Myocyte (in vitro differentiated cells): ENCODE data around the gene MDP1. TPM values are rescaled to one million over a fixed set of nuclear protein-coding genes. Genes with fewer than 3 reads are reported as not detected.

Source experiments
- DNase-seq: peaks from one replicate; pipeline ENCODE4 v3.0.0-alpha.2; 2012; ENCODE audit warnings: low read depth
- total RNA-seq: library from RNA; depleted of rRNA; stranded (reverse); fragments of >200 nt; gene quantifications from 2 replicates; pipeline ENCODE4 v1.2.3, GENCODE V29; 2014

Gene MDP1
- total RNA-seq, 1 donor from 2014 or later: 16.7 TPM

DNA sequence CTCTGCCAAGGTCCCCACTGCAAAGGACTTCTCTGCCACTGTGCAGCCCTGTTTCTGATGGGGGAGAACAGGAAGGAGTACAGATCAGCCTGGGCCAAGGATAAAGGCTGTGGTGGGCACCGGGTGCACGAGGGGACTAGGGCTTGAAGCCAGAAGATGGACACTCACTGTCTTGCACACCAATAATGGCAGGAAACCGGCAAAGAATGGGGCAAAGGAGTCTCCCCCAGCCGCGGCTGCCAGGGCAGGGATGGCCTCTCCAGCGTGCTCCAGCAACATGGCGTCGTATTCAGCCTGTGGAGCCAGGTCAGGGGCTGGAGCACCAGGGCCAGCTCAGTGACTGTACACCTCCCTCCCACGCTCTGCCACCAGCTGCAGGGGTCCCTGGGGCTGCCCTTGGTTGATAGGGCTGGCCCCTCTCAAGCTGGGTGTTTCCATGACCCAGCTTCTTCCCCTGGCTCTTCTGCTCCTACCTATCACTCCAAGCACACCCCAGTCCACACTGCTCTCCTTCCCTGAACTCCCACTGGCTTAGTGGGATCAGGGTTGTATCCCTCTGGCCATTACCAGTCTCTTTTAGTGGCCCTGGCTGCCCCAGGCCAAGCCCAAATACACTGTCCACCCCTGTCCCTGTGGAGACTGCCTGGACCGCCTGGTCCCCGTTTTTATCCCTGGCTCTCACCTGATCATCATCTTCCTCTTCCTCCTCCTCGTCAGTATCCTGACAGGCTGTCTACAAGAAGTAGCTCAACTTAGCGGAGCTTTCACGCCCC, 33.6 kb downstream of the MDP1 start:
- DNase-seq: no peak

GRCh38 chr14:24181371-24182077, 34.3 kb downstream of the MDP1 start:
- no peak for DNase-seq

GRCh38 chr14:24179961-24180796, 35.7 kb downstream of the MDP1 start:
- peak; percentile 78 for DNase-seq

GRCh38 chr14:24179294-24179960, 36.4 kb downstream of the MDP1 start:
- DNase-seq: peak; percentile 83

- DNase-seq: peak; percentile 22
Measured at GRCh38 chr14:24178399-24179178, 37.3 kb downstream of the MDP1 start.

DNA sequence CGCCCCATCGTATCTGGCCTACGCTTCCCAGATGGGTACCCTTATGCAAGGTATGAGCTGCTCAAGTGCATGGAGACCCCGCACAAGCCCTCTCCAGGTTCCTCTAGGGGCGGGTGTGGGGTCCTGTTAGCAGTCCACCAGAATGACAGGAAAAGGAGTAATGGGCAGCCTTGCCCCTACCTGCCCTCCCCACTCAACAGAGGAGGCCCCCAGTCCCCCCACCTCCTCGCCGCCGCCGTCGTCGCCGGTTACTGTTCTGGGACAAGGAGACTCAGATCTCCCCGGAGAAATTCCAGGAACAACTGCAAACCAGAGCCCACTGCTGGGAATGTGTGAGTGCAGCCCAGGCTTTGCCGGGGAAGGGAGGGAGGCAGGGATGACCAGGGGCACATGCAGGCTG, 38.0 kb downstream of the MDP1 start:
- DNase-seq: no peak

GRCh38 chr14:24177041-24177825, 38.6 kb downstream of the MDP1 start:
- DNase-seq: no peak

GRCh38 chr14:24176599-24176998, 39.3 kb downstream of the MDP1 start:
- DNase-seq: no peak

DNA sequence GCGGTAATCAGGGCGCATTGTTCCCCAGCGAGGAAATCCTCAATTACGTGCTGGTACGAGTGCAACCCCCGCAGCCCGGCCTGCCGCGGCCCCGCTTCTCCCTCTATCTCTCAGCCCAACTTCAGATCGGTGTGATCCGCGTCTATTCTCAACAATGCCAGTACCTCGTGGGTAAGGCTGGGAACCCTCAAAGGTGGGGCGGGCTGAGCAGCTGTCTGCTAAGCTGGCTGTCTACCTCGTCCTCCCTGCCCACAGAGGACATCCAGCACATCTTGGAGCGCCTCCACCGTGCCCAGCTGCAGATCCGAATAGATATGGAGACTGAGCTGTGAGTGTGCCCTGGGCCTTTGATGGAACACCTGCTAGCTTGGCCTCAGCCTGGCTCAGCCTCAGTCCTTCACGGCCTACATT, 43.0 kb downstream of the MDP1 start:
- DNase-seq: peak; percentile 38

- DNase-seq: no peak
Measured at GRCh38 chr14:24172261-24172860, 43.5 kb downstream of the MDP1 start.

GRCh38 chr14:24171422-24172260, 44.2 kb downstream of the MDP1 start, which contains the start of gene REC8:
REC8 (plus strand) TSS chr14:24172080; CDS start chr14:24172553, 473 bp downstream.
- no peak for DNase-seq

DNA sequence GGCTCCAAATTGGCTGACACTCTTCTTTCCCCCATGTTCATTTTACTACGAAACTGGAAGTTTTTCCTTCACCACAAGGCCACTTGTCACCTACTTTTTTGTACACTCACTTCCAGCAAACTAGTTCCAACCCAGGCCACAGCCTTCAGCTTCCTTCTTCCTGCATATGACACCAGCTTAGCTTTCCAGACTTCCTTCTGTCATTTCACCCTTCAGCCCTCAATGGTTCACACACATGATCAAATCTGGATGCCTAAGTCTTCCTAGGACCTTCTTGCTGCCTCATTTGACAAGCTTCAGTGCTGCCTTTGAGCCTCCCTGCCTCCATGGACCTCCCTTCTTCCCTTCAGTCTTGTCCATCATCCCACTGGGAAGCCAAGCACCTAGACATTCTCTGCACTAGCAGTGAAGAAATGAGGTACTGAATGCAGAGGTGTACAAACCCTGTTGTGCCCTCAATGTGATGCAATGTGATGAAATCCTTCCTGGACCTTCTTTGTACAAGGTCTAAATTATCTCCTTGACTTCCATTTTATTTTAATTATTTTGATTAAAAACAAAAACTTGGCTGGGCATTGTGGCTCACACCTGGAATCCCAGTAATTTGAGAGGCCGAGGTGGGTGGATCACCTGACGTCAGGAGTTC, 48.3 kb downstream of the MDP1 start:
- no peak for DNase-seq

- no peak for DNase-seq
Measured at GRCh38 chr14:24165785-24166184, 50.1 kb downstream of the MDP1 start.

- no peak for DNase-seq
Measured at GRCh38 chr14:24164518-24164991, 51.3 kb downstream of the MDP1 start.
